ENCODE results near the gene CSE1L. TPM values are rescaled to one million over a fixed set of nuclear protein-coding genes. Genes with fewer than 3 reads are reported as not detected.
"Not testable (repeated sequence)": the region's sequence is repeated elsewhere in the genome, so short reads cannot be mapped to it uniquely, and the experiment has no call there.

Gene CSE1L
- total RNA-seq, 1 donor, result 114 TPM

DNA sequence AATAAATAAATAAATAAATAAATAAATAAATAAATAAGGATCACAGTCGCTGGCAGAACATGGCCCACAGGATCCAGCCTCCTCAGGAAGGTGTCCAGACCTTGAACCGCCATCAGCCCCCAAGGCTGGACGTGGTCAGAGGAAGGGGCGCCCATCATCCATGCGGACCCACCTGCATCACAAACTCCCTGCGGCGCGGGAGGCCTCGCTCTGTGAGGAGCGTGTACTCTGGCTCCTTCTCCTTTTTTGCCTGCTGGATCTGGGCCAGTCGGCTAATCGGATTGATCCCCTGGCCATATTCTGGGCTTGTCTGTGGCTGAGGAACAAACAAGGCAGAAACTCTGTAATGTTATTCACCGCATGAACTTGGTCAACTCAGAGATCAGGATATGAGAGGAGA, 76.8 kb downstream of the CSE1L start:
- H3K4me3 ChIP-seq (ENCODE audit: low read depth, low read length), result no peak overlapping the region
- DNase-seq (ENCODE audit: low read depth), result no peak
- no peak for TF ChIP-seq CTCF (IDR thresholded peaks at IDR 0.05; ENCODE audit: insufficient read depth, low read depth, low read length)

DNA sequence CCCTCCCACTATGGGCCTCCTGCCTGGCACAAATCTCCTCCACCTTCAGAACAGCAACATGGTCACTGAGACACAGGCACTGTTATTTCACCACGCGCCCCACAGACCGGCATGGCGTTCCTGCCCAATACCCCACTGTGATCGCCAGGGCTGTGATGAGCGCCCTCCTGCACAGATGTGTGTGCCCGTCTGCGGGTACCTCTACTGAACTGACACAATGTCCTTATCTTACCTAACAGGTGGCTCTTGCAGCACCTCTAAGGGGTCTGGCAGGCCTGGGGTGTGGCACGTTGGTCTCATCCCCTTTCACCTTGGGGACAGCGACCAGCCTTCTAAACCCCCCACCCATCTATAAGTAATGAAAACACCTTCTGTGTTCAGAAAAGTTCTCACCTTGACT, 77.9 kb downstream of the CSE1L start:
- no peak for TF ChIP-seq CTCF (IDR thresholded peaks at IDR 0.05; ENCODE audit: insufficient read depth, low read depth, low read length)
- DNase-seq (ENCODE audit: low read depth), result no peak
- no peak overlapping the region for H3K4me3 ChIP-seq (ENCODE audit: low read depth, low read length)

DNA sequence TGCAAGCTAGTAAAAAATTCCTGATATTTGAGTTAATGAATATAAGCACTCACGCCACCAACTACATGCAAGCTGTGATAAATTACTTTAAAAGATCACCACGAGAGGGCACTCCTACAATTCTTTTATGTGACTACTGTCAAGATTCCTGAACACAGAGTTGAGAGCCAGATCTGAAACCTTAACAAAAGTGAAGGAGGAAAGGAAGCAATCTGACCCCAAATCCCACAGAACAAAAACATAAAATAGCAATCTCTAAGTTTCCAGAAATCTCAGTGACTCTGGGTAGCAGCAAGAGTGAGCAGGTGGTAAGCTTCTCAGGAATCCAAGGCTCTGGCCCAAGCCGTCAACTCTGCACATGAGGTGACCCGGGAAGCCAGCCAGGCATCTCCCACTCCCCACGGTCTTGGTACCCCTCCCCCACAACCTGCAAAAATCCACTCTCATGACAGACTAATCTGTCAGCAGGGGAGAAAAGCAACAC, 86.9 kb downstream of the CSE1L start:
- peak; percentile 84 for DNase-seq (ENCODE audit: low read depth)
- no peak overlapping the region for H3K4me3 ChIP-seq (ENCODE audit: low read depth, low read length)
- TF ChIP-seq CTCF (IDR thresholded peaks at IDR 0.05; ENCODE audit: insufficient read depth, low read depth, low read length), result peak; percentile 57

DNA sequence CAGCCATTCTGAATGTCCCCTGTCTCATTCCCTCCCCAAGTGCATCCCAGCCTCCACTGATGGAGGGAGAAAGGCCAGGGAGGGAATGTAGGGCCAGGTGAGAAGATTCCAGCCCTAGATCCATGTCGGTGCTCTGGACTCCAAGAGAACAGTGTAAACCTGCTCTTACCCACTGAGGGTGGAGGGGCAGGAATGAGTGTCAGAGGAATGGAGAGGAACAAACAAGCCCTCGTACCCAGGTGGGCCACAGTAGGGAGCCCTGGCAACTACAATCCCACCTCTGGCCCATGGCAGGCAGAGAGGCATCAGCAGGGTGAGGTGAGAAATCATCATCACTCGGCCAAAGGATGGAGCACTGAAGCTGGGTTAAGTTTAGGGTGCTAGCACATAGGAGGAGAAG, 87.5 kb downstream of the CSE1L start:
- no peak for DNase-seq (ENCODE audit: low read depth)
- TF ChIP-seq CTCF (IDR thresholded peaks at IDR 0.05; ENCODE audit: insufficient read depth, low read depth, low read length), result no peak
- no peak overlapping the region for H3K4me3 ChIP-seq (ENCODE audit: low read depth, low read length)

DNA sequence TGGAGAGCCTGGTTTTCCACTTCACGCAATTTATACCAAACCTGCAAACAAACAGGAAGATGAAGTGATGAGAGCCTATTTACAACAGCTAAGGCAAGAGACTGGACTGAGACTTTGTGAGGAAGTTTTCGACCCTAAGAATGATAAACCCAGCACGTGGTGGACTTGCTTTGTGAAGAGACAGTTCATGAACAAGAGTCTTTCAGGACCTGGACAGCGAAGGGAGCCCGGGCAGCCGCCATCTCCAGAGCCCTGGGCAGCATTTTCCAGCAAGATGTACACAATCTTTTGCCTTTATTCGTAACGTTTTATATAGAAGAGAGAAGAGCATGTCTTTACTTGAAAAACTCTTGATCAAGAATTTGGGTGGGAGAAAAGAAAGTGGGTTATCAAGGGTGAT, 88.7 kb downstream of the CSE1L start:
- not testable (repeated sequence) for DNase-seq (ENCODE audit: low read depth); H3K4me3 ChIP-seq (ENCODE audit: low read depth, low read length)

GRCh38 chr20:49136817-49137571, 90.9 kb downstream of the CSE1L start:
- no peak for DNase-seq (ENCODE audit: low read depth)
- TF ChIP-seq CTCF (IDR thresholded peaks at IDR 0.05; ENCODE audit: insufficient read depth, low read depth, low read length), result no peak
- no peak overlapping the region for H3K4me3 ChIP-seq (ENCODE audit: low read depth, low read length)

DNA sequence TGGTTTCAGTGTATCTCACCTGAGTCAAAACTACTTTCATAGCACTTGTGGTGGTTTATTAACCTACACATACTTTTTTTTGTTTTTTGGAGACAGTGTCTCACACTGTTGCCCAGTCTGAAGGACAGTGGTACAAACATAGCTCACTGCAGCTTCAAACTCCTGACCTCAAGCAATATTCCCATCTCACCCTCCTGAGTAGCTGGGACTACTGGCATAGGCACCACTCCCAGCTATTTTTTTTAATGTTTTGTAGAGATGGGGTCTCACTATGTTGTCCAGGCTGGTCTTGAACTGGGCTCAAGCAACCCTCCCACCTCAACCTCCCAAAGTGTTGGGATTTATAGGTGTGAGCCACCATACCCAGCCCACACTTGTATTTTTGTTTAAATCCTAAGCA, 92.3 kb downstream of the CSE1L start:
- H3K4me3 ChIP-seq (ENCODE audit: low read depth, low read length), result no peak overlapping the region
- DNase-seq (ENCODE audit: low read depth), result no peak
- TF ChIP-seq CTCF (IDR thresholded peaks at IDR 0.05; ENCODE audit: insufficient read depth, low read depth, low read length), result no peak
